ENCODE data around the gene RIPOR2.

RIPOR2 gene

DNA sequence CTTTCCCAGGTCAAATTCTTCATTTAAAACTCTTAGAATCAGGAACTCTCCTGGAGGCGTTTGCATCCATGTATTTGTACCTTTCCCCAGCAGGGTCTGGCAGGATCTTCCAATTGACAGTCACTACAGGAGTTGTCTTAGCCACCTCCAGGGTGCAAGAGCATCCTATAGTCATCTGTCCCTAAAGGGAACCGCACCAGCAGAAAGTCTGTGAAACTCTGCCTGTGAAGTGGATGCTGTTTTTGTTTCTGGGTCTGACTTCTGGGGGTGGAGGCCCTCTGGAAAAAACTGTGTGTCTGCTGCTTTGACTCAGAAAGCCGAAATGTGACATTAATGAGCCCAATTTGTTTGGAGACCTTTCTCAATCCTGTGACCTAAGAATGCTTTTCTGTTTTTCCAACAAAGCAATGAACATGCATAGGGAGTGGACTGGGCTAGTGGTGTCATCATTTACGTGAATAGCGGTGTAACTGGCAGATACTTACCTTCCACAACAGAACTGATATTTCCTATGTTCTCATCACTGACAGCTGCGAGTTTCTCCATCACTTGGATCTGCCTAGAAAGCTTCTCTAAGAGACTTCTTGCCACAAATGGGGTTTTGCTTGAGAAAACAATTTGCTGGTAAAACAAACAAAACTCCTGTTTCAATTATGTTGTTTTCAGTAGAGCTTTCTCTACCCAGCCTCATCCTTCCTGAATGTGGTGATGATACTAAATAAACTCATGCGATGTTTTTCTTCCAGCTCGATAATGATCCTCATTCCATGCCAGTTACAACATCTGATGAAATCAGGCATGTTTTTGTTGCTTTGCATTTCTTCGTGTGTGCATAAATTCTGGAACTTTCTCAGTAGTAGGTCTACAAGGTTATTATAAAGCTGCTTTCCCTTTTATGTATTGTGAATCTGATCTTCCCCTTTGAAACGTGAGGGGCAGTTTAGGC, 103.7 kb downstream of the RIPOR2 start:
- DNase-seq (ENCODE audit: extremely low read depth, low read depth) = no peak
- TF ChIP-seq, protein P1, sequence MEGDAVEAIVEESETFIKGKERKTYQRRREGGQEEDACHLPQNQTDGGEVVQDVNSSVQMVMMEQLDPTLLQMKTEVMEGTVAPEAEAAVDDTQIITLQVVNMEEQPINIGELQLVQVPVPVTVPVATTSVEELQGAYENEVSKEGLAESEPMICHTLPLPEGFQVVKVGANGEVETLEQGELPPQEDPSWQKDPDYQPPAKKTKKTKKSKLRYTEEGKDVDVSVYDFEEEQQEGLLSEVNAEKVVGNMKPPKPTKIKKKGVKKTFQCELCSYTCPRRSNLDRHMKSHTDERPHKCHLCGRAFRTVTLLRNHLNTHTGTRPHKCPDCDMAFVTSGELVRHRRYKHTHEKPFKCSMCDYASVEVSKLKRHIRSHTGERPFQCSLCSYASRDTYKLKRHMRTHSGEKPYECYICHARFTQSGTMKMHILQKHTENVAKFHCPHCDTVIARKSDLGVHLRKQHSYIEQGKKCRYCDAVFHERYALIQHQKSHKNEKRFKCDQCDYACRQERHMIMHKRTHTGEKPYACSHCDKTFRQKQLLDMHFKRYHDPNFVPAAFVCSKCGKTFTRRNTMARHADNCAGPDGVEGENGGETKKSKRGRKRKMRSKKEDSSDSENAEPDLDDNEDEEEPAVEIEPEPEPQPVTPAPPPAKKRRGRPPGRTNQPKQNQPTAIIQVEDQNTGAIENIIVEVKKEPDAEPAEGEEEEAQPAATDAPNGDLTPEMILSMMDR (IDR thresholded peaks at IDR 0.05; ENCODE audit: low read depth, low read length, missing control alignments) = no peak
- H3K4me3 ChIP-seq (replicated peaks; ENCODE audit: low read depth, low read length) = no peak overlapping the region

DNA sequence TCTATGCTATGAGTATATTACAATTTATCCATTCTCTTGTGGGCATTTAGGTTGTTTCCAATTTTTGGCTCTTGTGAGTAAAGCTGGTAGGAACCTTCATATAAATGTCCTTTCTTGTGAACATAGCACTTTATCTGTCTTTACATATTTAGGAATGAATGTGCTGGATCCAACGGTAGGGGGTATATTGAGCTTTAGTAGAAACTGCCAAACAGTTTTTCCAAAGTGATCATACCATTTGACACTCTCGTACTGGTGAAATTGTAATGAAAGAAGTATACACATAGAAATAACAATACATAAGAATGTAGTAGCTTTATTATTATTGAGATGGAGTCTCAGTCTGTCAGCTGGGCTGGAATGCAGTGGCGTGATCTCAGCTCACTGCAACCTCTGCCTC, 106.1 kb downstream of the RIPOR2 start:
- H3K4me3 ChIP-seq (replicated peaks; ENCODE audit: low read depth, low read length) = no peak overlapping the region
- DNase-seq (ENCODE audit: extremely low read depth, low read depth) = no peak
- TF ChIP-seq, protein P1 (IDR thresholded peaks at IDR 0.05; ENCODE audit: low read depth, low read length, missing control alignments) = no peak

- TF ChIP-seq, protein P1 (IDR thresholded peaks at IDR 0.05; ENCODE audit: low read depth, low read length, missing control alignments) = no peak
- no peak for DNase-seq (ENCODE audit: extremely low read depth, low read depth)
- H3K4me3 ChIP-seq (replicated peaks; ENCODE audit: low read depth, low read length) = no peak overlapping the region
Measured at GRCh38 chr6:24827970-24828369, 107.8 kb downstream of the RIPOR2 start.

DNA sequence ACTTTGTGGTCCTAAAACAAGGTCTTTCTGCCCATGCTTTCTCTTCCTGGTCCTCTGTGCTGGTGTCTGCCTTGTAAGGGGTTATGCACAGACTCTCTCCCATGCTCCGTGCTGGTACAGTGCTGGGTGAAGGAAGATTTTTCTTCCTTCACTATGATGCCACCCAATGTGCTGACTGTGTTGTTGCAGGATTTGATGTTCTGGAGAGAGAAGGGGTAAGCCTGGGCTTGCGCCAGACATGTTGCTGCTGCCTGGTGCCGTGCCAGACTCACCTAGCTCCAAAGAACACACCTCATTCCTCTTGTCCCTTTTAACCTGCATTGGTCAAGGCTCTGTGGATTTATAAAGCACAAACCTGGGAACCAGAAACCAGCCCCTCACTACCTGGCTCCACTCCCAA, 108.6 kb downstream of the RIPOR2 start:
- TF ChIP-seq, protein P1 (IDR thresholded peaks at IDR 0.05; ENCODE audit: low read depth, low read length, missing control alignments) = no peak
- DNase-seq (ENCODE audit: extremely low read depth, low read depth) = no peak

GRCh38 chr6:24825130-24825630, 110.6 kb downstream of the RIPOR2 start:
- DNase-seq (ENCODE audit: extremely low read depth, low read depth) = no peak
- TF ChIP-seq, protein P1 (IDR thresholded peaks at IDR 0.05; ENCODE audit: low read depth, low read length, missing control alignments) = no peak
- H3K4me3 ChIP-seq (replicated peaks; ENCODE audit: low read depth, low read length) = no peak overlapping the region

More for the DNA sequence above, 108.6 kb downstream of the RIPOR2 start:
- no peak overlapping the region for H3K4me3 ChIP-seq (replicated peaks; ENCODE audit: low read depth, low read length)

GRCh38 chr6:24824142-24824938, 111.4 kb downstream of the RIPOR2 start:
- H3K4me3 ChIP-seq (replicated peaks; ENCODE audit: low read depth, low read length) = no peak overlapping the region
- TF ChIP-seq, protein P1 (IDR thresholded peaks at IDR 0.05; ENCODE audit: low read depth, low read length, missing control alignments) = no peak

More at GRCh38 chr6:24824142-24824938, 111.4 kb downstream of the RIPOR2 start:
- no peak for DNase-seq (ENCODE audit: extremely low read depth, low read depth)

All from HFF-Myc (cell line).